Measurements from ENCODE around the gene ARID1A.

DNA sequence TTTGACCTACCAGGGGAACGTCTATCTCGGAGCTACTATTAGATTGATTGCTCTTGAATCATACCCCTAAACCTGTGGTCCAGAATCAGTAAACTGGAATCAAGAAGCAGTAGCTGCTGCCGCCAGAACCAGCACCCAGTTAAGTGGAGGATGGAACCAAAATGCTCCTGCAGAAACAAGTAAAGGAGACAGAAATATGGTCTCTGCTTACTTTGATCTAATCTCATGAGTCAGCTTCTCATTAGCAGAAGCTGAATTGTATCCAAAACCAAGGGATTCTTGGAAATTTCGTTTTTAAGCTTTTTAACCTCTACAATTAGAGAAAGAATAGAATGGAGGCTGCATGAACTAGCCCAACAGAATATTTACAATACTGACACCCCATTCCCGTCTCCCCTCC is 49.4 kb downstream of the ARID1A start:
- TF ChIP-seq, protein P1, sequence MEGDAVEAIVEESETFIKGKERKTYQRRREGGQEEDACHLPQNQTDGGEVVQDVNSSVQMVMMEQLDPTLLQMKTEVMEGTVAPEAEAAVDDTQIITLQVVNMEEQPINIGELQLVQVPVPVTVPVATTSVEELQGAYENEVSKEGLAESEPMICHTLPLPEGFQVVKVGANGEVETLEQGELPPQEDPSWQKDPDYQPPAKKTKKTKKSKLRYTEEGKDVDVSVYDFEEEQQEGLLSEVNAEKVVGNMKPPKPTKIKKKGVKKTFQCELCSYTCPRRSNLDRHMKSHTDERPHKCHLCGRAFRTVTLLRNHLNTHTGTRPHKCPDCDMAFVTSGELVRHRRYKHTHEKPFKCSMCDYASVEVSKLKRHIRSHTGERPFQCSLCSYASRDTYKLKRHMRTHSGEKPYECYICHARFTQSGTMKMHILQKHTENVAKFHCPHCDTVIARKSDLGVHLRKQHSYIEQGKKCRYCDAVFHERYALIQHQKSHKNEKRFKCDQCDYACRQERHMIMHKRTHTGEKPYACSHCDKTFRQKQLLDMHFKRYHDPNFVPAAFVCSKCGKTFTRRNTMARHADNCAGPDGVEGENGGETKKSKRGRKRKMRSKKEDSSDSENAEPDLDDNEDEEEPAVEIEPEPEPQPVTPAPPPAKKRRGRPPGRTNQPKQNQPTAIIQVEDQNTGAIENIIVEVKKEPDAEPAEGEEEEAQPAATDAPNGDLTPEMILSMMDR (IDR thresholded peaks at IDR 0.05): no peak
- no peak for TF ChIP-seq EZH2 (IDR thresholded peaks at IDR 0.05)
- TF ChIP-seq EZH2phosphoT487 (IDR thresholded peaks at IDR 0.05): no peak

Measured in neural progenitor cell (in vitro differentiated cells).